ENCODE data around the gene VAX1. TPM values are rescaled to one million over a fixed set of nuclear protein-coding genes. Genes with fewer than 3 reads are reported as not detected.
"Not testable (repeated sequence)": the region's sequence is repeated elsewhere in the genome, so short reads cannot be mapped to it uniquely, and the experiment has no call there.

VAX1 gene
- total and polyA plus RNA-seq, 7 donors, result not detected

GRCh38 chr10:117092386-117092785 is 45.7 kb downstream of the VAX1 start:
- H3K4me1 ChIP-seq, result no peaks in the 10 kb centered on the region
- no peak overlapping the region for H3K27ac ChIP-seq
- H3K4me3 ChIP-seq, result no peak overlapping the region
- H3K36me3 ChIP-seq (ENCODE audit: insufficient read depth in 1 of 2, low read depth in 1 of 2), result no peaks in the 10 kb centered on the region
- 35 to 44% (median 42%) methylated on average over 6 of the region's 6 CpGs for WGBS, 3 donors
- intact Hi-C loops (cut with DNase I), result no loop called here
- ATAC-seq (no peak), DNase-seq (no peak)
- no peak for TF ChIP-seq CTCF (IDR thresholded peaks at IDR 0.05)
- H3K27me3 ChIP-seq (ENCODE audit: insufficient read depth in 3 of 3, low read length in 2 of 3), result no peaks in the 10 kb centered on the region
- no peaks in the 10 kb centered on the region for H3K9me3 ChIP-seq

- Histone ChIP-seq H3K4me3 (no peak overlapping the region), H3K27me3 (ENCODE audit: insufficient read depth in 3 of 3, low read length in 2 of 3) (no peaks in the 10 kb centered on the region)
- WGBS, 3 donors, result 77 to 81% (median 79%) methylated on average over 4 of the region's 4 CpGs
Measured at GRCh38 chr10:117090834-117091233, 47.2 kb downstream of the VAX1 start.

GRCh38 chr10:117087521-117087920 is 50.5 kb downstream of the VAX1 start:
- TF ChIP-seq CTCF (IDR thresholded peaks at IDR 0.05), result no peak
- 90 to 94% (median 93%) methylated on average over 3 of the region's 3 CpGs for WGBS, 3 donors
- Histone ChIP-seq H3K4me1 (no peaks in the 10 kb centered on the region), H3K36me3 (ENCODE audit: insufficient read depth in 1 of 2, low read depth in 1 of 2) (no peaks in the 10 kb centered on the region), H3K27me3 (ENCODE audit: insufficient read depth in 3 of 3, low read length in 2 of 3) (no peaks in the 10 kb centered on the region), H3K27ac (no peak overlapping the region), H3K9me3 (no peaks in the 10 kb centered on the region), H3K4me3 (no peak overlapping the region)
- ATAC-seq (no peak), DNase-seq (no peak)
- intact Hi-C loops (cut with DNase I), result no loop called here

More at GRCh38 chr10:117090834-117091233, 47.2 kb downstream of the VAX1 start:
- intact Hi-C loops (cut with DNase I), result no loop called here
- Histone ChIP-seq H3K27ac (no peak overlapping the region), H3K9me3 (no peaks in the 10 kb centered on the region), H3K4me1 (no peaks in the 10 kb centered on the region), H3K36me3 (ENCODE audit: insufficient read depth in 1 of 2, low read depth in 1 of 2) (no peaks in the 10 kb centered on the region)
- ATAC-seq (no peak), DNase-seq (no peak)
- TF ChIP-seq CTCF (IDR thresholded peaks at IDR 0.05), result no peak

GRCh38 chr10:117086546-117086945 is 51.5 kb downstream of the VAX1 start:
- no peak for DNase-seq
- intact Hi-C loops (cut with DNase I), result no loop called here
- WGBS, 3 donors, result 89 to 91% (median 90%) methylated on average over 3 of the region's 3 CpGs
- H3K27ac ChIP-seq, result no peak overlapping the region
- H3K4me3 ChIP-seq, result no peak overlapping the region
- ATAC-seq, result no peak
- H3K4me1 ChIP-seq, result no peaks in the 10 kb centered on the region
- no peaks in the 10 kb centered on the region for H3K36me3 ChIP-seq (ENCODE audit: insufficient read depth in 1 of 2, low read depth in 1 of 2)
- no peak for TF ChIP-seq CTCF (IDR thresholded peaks at IDR 0.05)
- no peaks in the 10 kb centered on the region for H3K9me3 ChIP-seq
- no peaks in the 10 kb centered on the region for H3K27me3 ChIP-seq (ENCODE audit: insufficient read depth in 3 of 3, low read length in 2 of 3)

GRCh38 chr10:117084421-117085246 is 53.4 kb downstream of the VAX1 start:
- H3K9me3 ChIP-seq; DNase-seq; ATAC-seq; H3K27ac ChIP-seq; H3K27me3 ChIP-seq (ENCODE audit: insufficient read depth in 3 of 3, low read length in 2 of 3); H3K4me3 ChIP-seq; H3K4me1 ChIP-seq; intact Hi-C loops (cut with DNase I); H3K36me3 ChIP-seq (ENCODE audit: insufficient read depth in 1 of 2, low read depth in 1 of 2): not testable (repeated sequence)
- 76 to 82% (median 78%) methylated on average over 21 to 29 of the region's 31 CpGs for WGBS, 3 donors

Other genes starting within 250 kb of the VAX1 start
- gene SHTN1, start 133.1 kb downstream of the VAX1 start, total RNA-seq, result 1 to 10 TPM in 2 of 4 donors, under 1 TPM in 2; 0.78 to 3.2 (median 1.1) TPM
- gene SHTN1, start 133.1 kb downstream of the VAX1 start, polyA plus RNA-seq, result under 1 TPM; 0.17 to 0.35 (median 0.26) TPM
- gene KCNK18, start 59.2 kb upstream of the VAX1 start, total RNA-seq, result not detected
- not detected for gene KCNK18, start 59.2 kb upstream of the VAX1 start, polyA plus RNA-seq
- gene SLC18A2, start 102.8 kb upstream of the VAX1 start, total RNA-seq, result under 1 TPM; 0.06 to 0.27 (median 0.19) TPM
- under 1 TPM; 0.01 to 0.10 (median 0.05) TPM for gene SLC18A2, start 102.8 kb upstream of the VAX1 start, polyA plus RNA-seq
- 10 to 100 TPM; 18.1 to 20.2 (median 19.4) TPM for gene PDZD8, start 237.2 kb upstream of the VAX1 start, total RNA-seq
- 10 to 100 TPM in 1 of 3 donors, 1 to 10 TPM in 2; 3.3 to 20.3 (median 5.0) TPM for gene PDZD8, start 237.2 kb upstream of the VAX1 start, polyA plus RNA-seq